GM18498 (cell line): ENCODE measurements around the gene COX4I2.
"Not testable (repeated sequence)": the region's sequence is repeated elsewhere in the genome, so short reads cannot be mapped to it uniquely, and the experiment has no call there.

Source experiments
- ATAC-seq: cut with Tn5 transposase; IDR thresholded peaks from one replicate; pipeline ENCODE4 v1.9.1; 2021; ENCODE audit warnings: mild to moderate bottlenecking, moderate library complexity; ENCODE audit not compliant: unreplicated experiment

COX4I2 gene

DNA sequence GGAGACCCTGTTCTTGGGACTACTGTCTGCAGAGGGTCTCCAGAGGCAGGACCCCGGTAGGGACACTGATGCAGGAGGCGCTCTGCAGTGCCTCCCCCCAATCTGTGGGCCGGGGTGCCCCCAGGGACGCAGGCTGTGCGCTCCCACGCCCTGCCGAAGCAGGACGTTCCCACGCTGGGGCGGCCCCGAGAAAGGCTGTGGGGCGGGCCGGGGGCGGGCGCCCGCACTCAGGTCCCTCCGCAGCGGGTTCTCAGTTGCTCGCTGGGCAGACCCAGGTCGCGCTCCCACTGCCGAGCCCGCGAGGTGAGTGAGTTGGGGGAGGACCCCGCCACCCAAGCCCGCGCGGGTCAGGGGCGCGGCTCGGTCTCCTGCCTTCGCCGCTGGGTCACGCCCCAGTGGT, at the start of gene COX4I2:
COX4I2 (plus strand) TSS at position 253 of the 400 bp plus-strand sequence. CDS start 1,106 bp downstream, outside the sequence.
- no peak for ATAC-seq

DNA sequence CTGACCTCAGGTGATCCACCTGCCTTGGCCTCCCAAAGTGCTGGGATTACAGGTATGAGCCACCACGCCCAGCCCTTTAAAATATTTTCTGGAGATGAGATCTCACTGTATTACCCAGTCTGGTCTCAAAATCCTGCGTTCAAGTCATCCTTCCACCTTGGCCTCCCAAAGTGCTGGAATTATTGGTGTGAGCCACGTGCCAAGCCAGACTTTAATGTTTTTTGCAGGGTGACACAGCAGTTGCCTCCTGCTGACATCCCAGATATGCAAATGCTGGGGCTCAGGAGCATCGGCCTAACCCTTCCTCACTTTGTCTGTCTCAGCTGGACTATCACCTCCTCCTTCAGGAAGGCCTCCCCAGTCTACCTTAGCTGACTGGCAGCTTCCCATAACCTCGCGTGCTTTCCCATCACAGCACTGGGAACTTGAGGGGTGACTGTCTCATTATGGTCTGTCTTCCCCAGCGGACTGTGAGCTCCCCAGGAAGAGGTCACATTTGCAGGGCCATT, 46.9 kb upstream of the COX4I2 start:
- no peak for ATAC-seq

DNA sequence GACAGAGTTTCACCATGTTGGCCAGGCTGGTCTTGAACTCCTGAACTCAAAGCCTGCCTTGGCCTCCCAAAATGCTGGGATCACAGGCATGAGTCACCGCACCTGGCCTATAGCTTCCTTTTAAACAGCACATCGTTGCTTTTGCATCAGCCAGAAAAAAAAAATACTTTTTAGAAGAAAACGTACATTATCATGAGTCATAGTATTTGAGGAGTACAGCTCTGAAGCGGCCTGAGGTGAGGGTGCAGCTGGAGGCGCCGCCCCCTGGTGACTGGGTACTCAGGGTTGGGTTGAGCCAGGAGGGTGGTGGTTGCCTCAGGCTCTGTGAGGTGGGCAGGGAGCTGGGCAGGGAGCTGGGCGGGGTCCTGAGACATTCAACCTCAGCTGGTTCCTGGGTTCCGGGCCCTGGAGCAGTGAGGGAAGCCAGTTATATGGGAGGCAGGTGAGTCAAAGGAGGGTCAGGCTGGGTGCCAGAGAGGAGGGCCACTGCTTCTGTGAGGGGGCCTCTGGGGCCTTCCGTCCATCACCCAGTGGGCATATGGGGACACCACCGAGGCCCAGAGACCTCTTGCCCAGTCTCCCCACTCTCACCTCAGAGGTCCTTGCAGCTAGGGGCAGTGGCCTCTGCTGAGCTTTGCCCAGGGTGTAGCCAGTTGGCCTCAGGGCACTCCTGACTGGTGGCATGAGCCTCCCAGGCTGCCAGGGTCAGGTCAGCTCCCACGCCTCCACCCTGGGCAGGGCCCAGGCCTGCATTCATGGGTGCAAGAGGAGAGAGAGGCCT, 44.3 kb upstream of the COX4I2 start:
- no peak for ATAC-seq

DNA sequence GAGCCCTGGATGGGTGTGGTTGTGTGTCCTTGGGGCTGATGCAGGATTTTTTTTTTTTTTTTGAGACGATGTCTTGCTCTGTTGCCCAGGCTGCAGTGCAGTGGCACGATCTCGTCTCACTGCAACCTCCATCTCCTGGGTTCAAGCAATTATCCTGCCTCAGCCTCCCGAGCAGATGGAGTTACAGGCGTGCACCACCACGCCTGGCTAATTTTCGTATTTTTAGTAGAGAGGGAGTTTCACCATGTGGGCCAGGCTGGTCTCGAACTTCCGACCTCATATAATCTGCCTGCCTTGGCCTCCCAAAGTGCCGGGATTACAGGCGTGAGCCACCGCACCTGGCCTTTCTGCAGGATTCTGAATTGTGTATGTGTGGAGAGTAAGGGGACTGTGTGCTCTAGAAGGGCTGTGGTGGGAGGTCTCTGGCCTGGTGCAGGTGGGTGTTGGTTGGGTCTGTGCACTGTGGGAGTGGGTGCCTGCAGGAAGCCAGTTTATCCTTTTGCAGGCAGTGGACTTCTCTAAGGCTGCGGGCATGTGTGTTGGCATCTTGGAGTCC, 43.6 kb upstream of the COX4I2 start:
- ATAC-seq = no peak

DNA sequence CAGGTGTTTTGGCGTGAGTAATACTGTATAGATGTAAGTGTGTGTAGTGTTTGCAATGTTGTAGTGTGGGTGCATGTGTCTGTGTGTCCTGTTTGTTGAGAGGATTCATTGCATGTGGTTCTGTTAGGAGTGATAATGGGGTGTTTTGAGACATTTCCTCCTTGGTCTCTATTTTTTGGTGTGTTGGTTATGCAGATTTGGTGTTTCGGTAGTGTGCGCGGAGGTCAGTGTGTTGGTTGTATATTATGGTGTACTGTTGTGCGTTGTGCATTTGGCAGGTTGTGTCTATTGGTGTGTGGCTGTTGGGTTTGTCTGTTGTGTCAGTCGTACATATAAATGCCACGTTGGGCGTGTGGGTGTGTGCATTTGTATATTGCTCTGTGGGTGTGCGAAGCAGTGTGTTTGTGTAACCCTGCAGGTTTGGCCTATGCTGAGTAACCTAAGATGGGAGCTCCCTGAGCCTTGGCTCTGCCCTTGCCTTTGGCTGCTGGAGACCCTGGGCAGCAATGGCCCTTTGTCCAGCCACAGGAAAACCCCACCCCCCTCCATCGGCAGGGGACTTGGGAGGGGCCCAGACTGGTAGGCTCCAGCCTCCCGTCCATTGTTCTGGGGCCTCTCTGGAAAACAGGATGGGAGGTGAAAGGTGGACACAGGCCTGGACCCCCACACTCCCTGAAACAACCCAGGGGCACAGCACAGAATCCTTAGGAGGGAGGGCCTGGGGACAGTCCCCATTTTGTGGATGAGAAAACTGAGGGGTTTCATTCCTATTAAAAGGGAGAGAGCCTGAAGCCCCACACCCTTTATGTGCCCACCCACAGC, 42.9 kb upstream of the COX4I2 start:
- no peak for ATAC-seq

DNA sequence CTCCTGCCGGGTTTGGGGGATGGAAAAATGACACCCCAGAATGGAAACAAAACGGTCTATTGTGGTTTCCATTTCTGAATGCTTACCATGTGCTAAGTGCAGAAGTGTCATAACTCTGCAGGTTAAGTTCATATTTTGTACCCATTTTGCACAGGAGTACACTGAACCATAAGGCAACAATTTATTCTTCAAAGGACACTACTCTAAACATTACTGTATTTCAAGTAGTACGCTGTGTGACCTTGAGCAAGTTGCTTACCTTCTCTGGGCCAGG, 42.4 kb upstream of the COX4I2 start:
- ATAC-seq = no peak

DNA sequence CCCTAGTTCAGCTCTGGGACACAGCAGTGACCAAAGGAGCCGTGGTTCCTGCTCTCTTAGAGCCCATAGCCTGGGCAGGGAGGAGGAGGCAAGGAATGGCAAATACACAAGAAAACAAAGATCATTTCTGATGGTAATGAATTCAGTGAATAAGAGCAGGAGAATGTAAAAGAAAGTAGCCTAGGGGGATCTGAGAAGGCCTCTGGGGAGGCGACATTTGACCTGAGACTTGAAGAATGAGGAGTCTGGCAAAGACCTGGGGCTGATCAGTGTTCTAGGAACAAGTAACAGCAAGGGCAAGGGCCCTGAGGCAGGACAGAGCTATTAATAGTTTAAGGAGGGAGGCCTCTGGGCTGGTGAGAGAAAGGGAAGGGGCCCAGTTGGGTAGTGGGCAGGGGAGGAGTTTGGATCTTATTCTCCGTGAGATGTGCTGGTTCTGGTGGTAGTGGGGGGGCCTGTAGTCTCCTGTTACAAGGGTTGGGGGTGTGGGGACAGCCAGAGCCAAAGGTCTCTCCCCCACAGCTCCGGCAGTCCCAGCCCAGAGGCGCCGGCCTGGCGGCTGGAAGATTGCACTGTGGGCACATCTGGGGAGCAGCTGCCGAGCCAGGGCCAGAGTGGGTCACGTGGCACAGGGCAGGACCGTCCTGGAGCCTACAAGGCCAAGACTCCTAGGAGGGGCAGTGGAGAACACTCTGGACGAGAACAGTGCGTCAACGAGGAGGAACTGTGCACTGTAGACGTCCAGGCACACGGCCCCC, 41.9 kb upstream of the COX4I2 start:
- no peak for ATAC-seq

DNA sequence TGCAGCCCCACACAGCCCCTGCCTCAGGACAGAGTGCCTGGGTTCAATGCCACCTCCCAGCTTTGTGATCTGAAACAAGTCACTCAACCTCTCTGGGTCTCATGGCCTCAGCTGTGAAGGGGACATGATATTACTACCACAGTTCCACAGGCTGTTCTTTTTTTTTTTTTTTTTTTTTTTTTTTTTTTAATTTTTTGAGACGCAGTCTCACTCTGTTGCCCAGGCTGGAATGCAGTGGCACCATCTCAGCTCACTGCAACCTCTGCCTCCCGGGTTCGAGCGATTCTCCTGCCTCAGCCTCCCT, 41.3 kb upstream of the COX4I2 start:
- not testable (repeated sequence) for ATAC-seq

DNA sequence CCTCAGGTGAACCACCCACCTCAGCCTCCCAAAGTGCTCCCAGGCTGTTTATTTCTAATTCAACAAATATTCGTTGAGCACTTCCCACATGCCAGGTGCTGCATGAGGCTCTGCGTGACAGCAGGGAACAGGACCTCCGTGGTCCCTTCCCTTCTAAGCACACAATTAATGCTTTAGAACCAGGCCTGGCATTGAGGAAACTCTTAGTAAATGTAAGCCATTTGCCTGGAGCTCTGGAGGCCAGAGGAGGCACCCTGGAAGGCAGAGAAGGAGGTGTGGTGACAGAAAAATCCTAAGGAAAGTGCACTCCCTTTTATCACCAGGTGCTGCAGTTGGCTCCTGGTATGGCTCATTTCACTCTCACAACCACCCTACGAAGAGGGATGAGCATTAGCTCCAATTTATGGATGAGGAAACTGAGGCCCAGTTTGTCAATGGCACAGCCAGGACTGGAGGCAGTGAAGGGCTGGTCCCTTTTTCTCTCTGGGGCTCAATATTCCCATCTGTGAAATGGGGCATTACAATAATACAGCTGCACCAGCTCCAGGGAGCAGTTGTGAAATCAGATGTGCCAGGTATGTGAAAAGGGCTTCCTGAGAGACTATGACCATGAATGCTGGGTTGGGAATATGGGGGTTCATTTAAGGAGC, 40.8 kb upstream of the COX4I2 start:
- no peak for ATAC-seq

DNA sequence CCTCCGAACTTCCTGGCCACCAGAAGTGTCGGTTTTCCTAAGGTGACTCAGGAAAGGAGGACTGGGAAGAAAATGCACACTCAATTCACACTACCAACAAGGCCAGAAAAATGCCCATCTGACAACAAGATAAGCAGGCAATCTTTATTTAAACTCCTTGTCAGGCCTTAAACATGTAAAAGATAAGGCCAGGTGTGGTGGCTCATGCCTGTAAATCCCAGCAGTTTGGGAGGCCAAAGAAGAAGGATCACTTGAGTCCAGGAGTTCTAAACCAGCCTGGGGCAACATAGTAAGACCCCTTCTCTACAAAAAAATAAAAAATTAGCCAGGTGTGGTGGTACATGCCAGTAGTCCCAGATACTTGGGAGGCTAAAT, 40.2 kb upstream of the COX4I2 start:
- no peak for ATAC-seq

DNA sequence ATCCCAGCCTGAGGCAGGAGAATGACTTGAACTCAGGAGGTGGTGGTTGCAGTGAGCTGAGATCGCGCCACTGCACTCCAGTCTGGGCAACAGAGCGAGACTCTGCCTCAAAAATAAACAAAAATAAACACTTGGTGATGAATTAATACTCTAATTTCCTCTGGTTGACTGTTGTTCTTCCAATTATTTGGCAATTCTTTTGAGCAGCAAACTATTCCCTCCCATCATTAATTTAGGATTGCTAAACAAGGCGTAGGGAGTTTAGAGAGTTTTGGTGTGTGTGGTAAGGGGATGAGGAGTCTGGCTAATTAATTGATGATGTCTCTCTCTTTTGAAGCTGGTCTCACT, 35.3 kb upstream of the COX4I2 start:
- no peak for ATAC-seq

DNA sequence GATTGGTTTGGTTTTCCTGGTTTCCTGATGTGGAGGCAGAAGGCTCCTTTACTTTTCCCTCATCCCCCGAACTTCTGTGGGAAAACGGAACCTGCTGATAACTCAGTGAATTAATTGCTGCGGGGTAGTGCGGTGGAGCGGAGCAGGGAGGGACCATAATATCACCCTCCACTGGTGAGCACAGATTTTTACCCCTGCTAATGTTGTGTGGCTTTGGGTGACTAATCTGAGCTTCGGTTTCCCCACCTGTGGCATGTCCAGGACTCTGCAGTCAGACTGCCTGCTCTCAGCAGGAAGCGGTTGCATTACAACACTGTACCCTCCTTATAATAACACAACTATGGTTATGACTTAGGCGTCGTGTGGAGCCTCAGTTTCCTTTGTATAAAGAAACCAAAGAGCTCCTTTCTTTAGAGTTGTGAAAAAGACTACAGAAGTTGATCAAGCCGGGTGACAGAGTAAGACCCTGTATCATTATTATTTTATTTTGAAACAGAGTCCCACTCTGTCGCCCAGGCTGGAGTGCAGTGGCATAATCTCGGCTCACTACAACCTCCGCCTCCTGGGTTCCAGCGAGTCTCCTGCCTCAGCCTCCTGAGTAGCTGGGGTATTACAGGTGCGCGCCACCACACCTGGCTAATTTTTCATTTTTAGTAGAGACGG, 34.8 kb upstream of the COX4I2 start:
- peak; percentile 52 for ATAC-seq

DNA sequence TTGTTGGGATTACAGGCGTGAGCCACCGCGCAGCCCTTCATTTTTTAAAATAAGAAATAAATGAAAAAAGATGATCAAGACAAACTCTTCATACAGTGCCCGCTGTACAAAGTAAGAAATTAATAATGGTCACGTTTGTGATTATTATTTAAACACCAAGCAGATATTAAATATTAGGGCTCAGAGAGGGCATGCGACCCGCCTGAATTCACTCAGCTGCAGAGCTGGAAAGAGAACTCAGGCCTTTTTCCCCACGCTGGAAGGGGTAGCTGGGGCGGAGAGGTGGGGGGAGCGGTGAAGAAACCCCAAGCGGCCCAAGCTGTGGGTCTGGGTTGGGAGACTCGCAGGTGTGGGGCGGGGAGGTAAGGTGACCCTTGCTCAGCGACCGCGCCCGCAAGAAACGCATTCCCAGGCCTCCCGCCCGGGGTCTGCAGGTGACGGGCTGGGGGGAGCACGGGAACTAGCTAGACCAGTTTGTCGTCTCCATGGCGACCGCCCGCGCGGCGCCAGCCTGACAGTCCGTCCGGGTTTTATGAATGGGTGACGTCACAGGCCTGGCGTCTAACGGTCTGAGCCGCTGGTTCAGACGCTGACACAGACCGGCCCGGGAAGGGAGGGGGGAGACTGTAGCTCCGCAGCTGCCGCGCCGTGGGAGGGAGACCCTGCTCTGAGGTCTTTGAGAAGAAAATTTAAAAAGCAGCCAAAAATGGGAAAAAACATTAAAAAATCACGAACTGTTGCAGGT, 33.7 kb upstream of the COX4I2 start:
- ATAC-seq = peak; percentile 36

DNA sequence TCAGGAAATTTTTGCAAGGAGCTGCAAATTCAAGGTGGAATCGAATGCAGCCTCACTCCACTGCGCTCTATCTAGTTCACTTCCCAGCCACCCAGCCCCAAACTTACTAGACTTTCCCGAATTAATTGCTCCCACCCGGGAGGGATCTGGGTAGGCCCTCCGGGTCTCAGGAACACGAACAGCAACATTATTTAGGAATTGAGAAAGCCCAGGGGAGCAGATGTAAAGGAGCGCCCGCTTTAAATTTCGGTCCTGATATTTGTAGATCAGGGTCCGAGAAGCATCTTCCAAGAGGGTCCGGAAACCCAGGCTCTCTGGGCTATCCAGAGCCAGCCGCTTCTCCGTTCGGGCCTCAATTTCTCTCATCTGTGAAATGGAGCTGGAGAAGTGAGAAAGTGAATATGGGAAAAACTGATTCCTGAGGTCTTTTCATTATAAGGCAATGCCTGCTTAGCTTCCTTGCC, 33.1 kb upstream of the COX4I2 start:
- no peak for ATAC-seq

DNA sequence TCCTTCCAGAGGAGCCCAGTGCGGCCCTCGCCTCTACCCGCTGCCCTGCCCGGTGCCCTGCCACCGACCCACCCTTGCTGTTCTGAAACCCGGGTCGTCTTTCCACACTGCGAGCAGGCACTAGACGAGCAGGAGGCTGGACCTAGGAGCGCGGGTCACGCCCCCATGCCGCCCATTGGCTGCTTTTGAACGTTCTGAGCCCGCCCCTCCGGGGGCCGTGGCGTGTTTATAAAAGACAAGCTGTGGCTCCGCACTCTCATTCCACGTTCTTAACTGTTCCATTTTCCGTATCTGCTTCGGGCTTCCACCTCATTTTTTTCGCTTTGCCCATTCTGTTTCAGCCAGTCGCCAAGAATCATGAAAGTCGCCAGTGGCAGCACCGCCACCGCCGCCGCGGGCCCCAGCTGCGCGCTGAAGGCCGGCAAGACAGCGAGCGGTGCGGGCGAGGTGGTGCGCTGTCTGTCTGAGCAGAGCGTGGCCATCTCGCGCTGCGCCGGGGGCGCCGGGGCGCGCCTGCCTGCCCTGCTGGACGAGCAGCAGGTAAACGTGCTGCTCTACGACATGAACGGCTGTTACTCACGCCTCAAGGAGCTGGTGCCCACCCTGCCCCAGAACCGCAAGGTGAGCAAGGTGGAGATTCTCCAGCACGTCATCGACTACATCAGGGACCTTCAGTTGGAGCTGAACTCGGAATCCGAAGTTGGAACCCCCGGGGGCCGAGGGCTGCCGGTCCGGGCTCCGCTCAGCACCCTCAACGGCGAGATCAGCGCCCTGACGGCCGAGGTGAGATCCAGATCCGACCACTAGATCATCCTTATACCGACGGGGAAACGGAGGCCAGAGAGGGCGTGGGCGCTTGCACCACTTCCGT, 32.4 kb upstream of the COX4I2 start, which contains the start of gene ID1:
ID1 (plus strand) TSS at position 259 of the 871 bp plus-strand sequence; CDS start at position 358, 99 bp downstream.
- ATAC-seq = peak; percentile 92

DNA sequence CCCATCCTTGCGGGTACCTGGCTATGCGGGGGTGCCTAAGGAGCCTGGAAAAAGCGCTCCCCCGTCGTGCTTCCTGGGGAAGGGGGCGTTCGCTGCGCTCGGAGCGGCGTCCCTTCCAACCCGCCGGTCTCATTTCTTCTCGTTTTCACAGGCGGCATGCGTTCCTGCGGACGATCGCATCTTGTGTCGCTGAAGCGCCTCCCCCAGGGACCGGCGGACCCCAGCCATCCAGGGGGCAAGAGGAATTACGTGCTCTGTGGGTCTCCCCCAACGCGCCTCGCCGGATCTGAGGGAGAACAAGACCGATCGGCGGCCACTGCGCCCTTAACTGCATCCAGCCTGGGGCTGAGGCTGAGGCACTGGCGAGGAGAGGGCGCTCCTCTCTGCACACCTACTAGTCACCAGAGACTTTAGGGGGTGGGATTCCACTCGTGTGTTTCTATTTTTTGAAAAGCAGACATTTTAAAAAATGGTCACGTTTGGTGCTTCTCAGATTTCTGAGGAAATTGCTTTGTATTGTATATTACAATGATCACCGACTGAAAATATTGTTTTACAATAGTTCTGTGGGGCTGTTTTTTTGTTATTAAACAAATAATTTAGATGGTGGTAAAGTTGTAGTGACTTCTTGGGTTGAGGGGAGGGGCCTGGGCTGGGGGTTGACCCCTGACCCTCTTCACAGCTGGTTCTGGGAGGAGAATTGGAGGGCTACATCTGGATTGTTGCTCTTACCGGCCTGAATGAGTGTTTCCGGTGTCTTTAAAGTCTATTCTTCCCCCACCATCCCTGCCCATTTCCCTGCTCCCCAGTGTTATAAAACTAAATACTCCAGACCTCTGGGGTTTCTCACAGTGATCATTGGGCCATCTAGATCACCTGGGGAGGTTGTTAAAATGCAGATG, 31.6 kb upstream of the COX4I2 start:
- ATAC-seq = no peak

DNA sequence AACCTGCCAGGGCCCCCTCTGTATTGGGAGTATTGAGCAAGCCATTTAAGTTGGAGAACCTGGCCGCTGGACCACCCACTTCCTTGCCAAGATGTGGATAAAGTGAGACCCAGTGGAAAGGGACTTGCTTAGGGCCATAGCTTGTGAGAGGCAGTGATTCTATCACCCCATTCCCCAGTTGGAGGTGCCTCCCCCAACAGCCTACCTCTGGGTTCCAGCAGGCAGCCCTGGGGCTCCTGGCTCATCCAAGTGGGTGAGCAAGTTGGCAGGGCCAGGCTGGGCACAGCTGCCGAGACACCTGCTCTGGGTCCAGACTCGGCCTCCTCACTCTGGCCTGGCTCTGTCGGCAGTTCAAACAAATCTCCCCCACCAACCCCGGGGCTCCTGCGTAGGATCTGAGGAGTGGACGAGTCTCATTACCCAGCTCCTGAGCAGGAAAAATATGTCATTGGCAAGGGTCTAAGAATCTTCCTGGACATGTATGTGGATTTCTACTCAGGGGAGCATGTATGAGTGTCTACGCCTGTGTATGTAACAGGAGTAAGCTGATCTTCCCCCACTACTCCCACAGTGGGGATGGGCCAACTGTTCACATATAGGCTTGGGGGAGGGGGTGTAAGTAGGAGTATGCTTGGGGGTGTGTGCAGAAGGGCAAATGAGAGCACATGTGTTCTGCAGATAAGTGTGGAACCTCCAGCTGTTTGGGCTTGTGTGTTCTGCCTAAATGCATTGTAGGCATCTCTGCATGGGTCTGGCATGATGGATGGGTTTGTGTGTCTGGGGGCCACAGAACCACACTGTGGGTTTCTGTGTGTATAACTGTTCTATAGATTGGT, 30.7 kb upstream of the COX4I2 start:
- ATAC-seq = no peak
